NCI-H1105 (cell line): ENCODE measurements around the gene FAM76B.
A peak's percentile ranks its signal among the peaks of the same experiment; 100 is the strongest.

ENCODE experiments used
- DNase-seq: peaks from one replicate; lab custom pipeline; 2025; lab: John Stamatoyannopoulos, UW

FAM76B gene

GRCh38 chr11:95792200-95792599 is 2.6 kb upstream of the FAM76B start:
- no peak for DNase-seq

- no peak for DNase-seq
Observed at GRCh38 chr11:95791709-95792033, 2.1 kb upstream of the FAM76B start.

- DNase-seq = peak; percentile 82
Observed at GRCh38 chr11:95790933-95791708, 1.5 kb upstream of the FAM76B start.

- DNase-seq = peak; percentile 97
Observed at GRCh38 chr11:95790123-95790932, 746 bp upstream of the FAM76B start, which contains the start of gene CEP57. Gene CEP57, plus strand, starts transcription at chr11:95790498. Its CDS starts 201 bp downstream, at chr11:95790699.

GRCh38 chr11:95788921-95789505 is 569 bp downstream of the FAM76B start:
- DNase-seq = peak; percentile 32

GRCh38 chr11:95780544-95780943 is 9.0 kb downstream of the FAM76B start:
- no peak for DNase-seq

- DNase-seq = no peak
Observed at GRCh38 chr11:95778699-95779098, 10.9 kb downstream of the FAM76B start.

- no peak for DNase-seq
Observed at GRCh38 chr11:95776859-95777258, 12.7 kb downstream of the FAM76B start.

GRCh38 chr11:95768521-95768920 is 21.1 kb downstream of the FAM76B start:
- DNase-seq = no peak

GRCh38 chr11:95767498-95767897 is 22.1 kb downstream of the FAM76B start:
- no peak for DNase-seq

GRCh38 chr11:95766701-95767100 is 22.9 kb downstream of the FAM76B start:
- no peak for DNase-seq

GRCh38 chr11:95764267-95764898 is 25.2 kb downstream of the FAM76B start:
- peak; percentile 63 for DNase-seq

- DNase-seq = no peak
Observed at GRCh38 chr11:95762534-95762933, 27.0 kb downstream of the FAM76B start.

- no peak for DNase-seq
Observed at GRCh38 chr11:95760941-95761340, 28.6 kb downstream of the FAM76B start.

GRCh38 chr11:95751515-95751914 is 38.1 kb downstream of the FAM76B start:
- no peak for DNase-seq

GRCh38 chr11:95750101-95750500 is 39.5 kb downstream of the FAM76B start:
- no peak for DNase-seq

GRCh38 chr11:95739108-95739938 is 50.3 kb downstream of the FAM76B start:
- no peak for DNase-seq

- no peak for DNase-seq
Observed at GRCh38 chr11:95736809-95737208, 52.8 kb downstream of the FAM76B start.

GRCh38 chr11:95736355-95736754 is 53.2 kb downstream of the FAM76B start:
- no peak for DNase-seq

GRCh38 chr11:95734009-95734572 is 55.5 kb downstream of the FAM76B start:
- no peak for DNase-seq

- no peak for DNase-seq
Observed at GRCh38 chr11:95732930-95733602, 56.5 kb downstream of the FAM76B start.
